BLaER1 (cell line): Measurements from ENCODE around the gene PDZK1IP1.

ENCODE experiments used
- H3K27ac ChIP-seq: shearing (Covaris generic); formaldehyde crosslinking; 2 replicates; pipeline ENCODE4 v1.8.1; 2022
- H3K27me3 ChIP-seq: shearing (Covaris generic); formaldehyde crosslinking; 2 replicates; pipeline ENCODE4 v1.8.1; 2022
- H3K36me3 ChIP-seq: shearing (Covaris generic); formaldehyde crosslinking; 2 replicates; pipeline ENCODE4 v1.8.1; 2022
- H3K4me1 ChIP-seq: shearing (Covaris generic); formaldehyde crosslinking; 2 replicates; pipeline ENCODE4 v1.8.1; 2022
- H3K4me2 ChIP-seq: shearing (Covaris generic); formaldehyde crosslinking; 2 replicates; pipeline ENCODE4 v1.8.1; 2022
- H3K4me3 ChIP-seq: shearing (Covaris generic); formaldehyde crosslinking; 2 replicates; pipeline ENCODE4 v1.8.1; 2022
- H3K9ac ChIP-seq: shearing (Covaris generic); formaldehyde crosslinking; 2 replicates; pipeline ENCODE4 v1.8.1; 2022
- H3K9me3 ChIP-seq: shearing (Covaris generic); formaldehyde crosslinking; 2 replicates; pipeline ENCODE4 v1.8.1; 2022
- H4K20me1 ChIP-seq: shearing (Covaris generic); formaldehyde crosslinking; 2 replicates; pipeline ENCODE4 v1.8.1; 2022
- Cebpa-rat ChIP-seq: shearing (Covaris generic); IDR thresholded peaks from 2 replicates; pipeline ENCODE4 v1.8.1; 2022

Gene PDZK1IP1

DNA sequence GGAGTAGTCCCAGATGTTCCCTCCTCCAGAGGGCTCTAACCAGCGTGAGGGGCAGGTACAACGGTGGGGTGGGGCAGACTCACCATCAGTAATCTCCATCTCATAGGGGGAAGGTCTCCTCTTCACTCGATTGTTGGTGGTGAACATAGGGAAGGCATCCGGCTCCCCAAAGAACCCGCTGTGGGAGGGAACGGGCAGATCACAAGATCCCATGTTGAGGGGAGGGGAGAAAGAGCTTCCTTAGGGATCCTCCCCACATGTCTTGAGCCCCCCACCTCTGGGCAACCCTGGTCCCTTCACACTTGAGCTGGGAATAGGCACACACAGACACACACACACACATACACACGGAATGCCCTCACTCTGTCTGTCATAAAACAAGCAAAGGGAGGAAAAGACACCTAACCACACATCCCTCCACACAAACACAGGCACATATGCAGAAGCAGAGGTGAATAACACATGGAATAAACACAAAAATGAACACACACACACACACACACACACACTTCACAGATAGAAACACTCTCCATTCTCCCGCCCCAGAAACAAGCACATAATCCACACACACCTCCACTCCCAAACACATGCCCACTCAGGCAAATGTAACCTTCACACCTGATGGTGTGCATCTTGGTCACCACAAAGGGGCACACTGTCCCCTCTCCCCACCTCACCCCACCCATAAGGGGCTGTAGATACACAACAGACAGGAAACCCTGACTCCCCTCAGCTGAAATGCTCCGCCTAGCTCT is 34.3 kb upstream of the PDZK1IP1 start:
- no peak overlapping the region for H3K4me3 ChIP-seq
- peaks cover 24% of the 10 kb centered on the region for H4K20me1 ChIP-seq
- no peak overlapping the region for H3K4me2 ChIP-seq
- no peaks in the 10 kb centered on the region for H3K9me3 ChIP-seq
- H3K27ac ChIP-seq = no peak overlapping the region
- no peak overlapping the region for H3K9ac ChIP-seq
- H3K36me3 ChIP-seq = no peaks in the 10 kb centered on the region
- peaks cover 68% of the 10 kb centered on the region for H3K27me3 ChIP-seq
- TF ChIP-seq Cebpa-rat = no peak
- H3K4me1 ChIP-seq = no peaks in the 10 kb centered on the region

DNA sequence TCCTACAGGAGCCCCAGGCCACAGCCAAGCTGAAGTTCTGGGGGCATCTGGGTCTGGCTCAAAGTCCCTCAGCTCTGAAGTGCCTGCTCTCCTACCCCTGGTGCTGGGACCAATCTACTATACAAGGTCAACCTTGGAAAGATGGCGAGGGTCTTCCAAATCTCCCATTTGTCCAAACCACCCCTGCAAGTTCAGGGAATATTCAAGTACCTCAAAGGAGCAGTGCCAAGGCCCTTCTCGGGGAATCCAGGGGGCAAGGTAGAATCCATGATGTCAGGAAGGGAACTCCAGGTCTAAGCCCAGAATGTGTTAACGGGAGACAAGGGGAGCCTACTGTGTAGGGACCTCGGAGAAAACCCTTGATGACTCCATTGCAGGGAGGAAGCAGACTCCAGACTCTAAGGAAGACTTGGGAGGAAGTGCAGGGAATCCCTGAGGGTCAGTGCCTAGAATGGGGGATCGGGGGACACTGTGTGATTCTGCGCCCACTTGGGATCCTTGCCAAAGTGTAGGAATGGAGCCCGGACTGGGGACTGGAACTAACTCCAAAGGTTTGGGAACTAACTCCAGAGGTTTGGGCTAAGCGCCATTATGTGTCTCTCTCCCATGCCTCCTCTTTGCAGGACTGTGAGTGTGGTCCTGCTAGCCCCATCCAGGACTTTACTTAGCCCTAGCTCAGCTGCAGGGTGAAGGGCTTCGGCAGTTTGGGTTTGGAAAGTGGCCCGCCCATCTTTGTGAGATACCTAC is 33.5 kb upstream of the PDZK1IP1 start:
- Histone ChIP-seq H3K9ac (no peak overlapping the region), H3K36me3 (no peaks in the 10 kb centered on the region), H3K27me3 (peaks cover 61% of the 10 kb centered on the region), H3K9me3 (no peaks in the 10 kb centered on the region), H3K4me1 (no peaks in the 10 kb centered on the region), H4K20me1 (peaks cover 17% of the 10 kb centered on the region), H3K27ac (no peak overlapping the region), H3K4me2 (no peak overlapping the region), H3K4me3 (no peak overlapping the region)
- TF ChIP-seq Cebpa-rat = no peak

DNA sequence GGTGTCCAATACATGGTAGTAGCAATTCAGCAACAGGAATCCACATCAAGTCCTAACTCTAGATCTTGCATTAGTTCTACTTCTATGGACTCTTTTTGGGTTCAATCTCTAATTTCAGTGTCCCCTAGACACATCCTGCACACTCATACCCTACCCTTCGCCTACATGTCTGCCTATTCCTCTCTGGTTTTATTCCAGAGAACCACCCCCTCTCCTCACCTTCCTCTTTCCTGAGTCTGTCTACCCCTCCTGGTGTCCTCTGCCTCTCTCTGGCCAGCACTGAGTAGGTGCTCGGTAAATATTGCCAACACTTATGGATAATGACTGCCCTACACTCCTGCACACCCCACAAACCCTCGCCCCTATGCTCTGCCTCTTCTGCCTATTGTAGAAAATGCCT is 32.6 kb upstream of the PDZK1IP1 start:
- peaks cover 52% of the 10 kb centered on the region for H3K27me3 ChIP-seq
- H3K4me3 ChIP-seq = no peak overlapping the region
- no peaks in the 10 kb centered on the region for H3K4me1 ChIP-seq
- H3K4me2 ChIP-seq = no peak overlapping the region
- H4K20me1 ChIP-seq = peaks cover 10% of the 10 kb centered on the region
- H3K9me3 ChIP-seq = no peaks in the 10 kb centered on the region
- H3K9ac ChIP-seq = no peak overlapping the region
- TF ChIP-seq Cebpa-rat = no peak
- no peak overlapping the region for H3K27ac ChIP-seq
- H3K36me3 ChIP-seq = no peaks in the 10 kb centered on the region

DNA sequence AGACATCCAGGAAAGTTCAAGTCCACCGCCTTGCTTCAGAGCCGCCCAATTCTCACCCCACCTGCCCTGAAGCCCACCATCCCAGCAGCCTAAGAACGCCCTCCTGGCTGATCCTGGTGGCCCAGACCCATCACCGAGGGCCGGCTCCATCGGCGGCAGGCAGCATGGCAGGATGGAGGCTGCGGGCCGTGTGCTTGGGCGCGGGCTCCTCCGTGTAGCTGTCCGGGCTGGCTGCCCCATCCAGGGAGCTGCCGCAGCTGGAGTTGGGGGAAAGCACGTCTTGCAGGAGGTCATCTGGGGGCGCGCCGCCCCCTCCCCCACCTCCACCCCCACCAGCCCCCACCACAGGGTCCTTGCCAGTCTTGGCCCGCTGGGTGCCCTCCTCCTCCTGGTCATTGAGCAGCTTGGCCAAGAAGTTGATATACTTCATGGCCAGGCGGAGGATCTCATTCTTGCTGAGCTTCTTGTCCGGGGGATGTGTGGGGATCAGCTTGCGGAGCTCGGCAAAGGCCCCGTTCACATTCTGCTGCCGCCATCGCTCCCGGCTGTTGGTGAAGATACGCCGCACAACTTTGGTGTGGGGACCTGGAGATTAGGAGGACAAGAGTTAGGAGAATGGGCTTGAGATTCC is 29.9 kb upstream of the PDZK1IP1 start:
- Histone ChIP-seq H3K27me3 (peaks cover 24% of the 10 kb centered on the region), H3K36me3 (no peaks in the 10 kb centered on the region), H3K4me2 (no peak overlapping the region)

DNA sequence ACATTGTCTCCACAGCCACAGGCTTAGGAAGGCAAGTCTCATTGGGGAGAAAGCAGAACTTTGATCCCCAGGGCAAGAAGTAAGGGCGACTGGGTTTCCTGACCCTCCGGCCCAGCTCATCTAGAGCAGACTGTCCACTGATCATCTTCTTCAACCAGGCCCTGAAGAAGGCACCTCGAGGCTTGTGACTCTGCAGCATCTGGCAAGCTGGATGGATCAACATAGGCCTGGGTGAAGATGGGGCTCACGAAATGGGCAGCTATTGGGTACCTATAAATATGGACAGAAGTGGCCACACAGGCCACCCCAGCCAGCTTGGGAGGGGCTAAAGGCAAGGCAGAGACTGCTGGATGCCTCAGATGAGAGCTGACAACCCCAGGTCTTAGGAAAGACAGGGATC is 29.2 kb upstream of the PDZK1IP1 start:
- H3K4me2 ChIP-seq = no peak overlapping the region
- H3K27ac ChIP-seq = no peak overlapping the region
- H3K4me3 ChIP-seq = no peak overlapping the region
- TF ChIP-seq Cebpa-rat = no peak
- peaks cover 14% of the 10 kb centered on the region for H3K4me1 ChIP-seq
- no peak overlapping the region for H3K9ac ChIP-seq
- no peaks in the 10 kb centered on the region for H3K9me3 ChIP-seq
- H3K36me3 ChIP-seq = no peaks in the 10 kb centered on the region
- no peaks in the 10 kb centered on the region for H4K20me1 ChIP-seq
- H3K27me3 ChIP-seq = peaks cover 17% of the 10 kb centered on the region

More for the DNA sequence above, 29.9 kb upstream of the PDZK1IP1 start:
- no peaks in the 10 kb centered on the region for H4K20me1 ChIP-seq
- no peak for TF ChIP-seq Cebpa-rat
- H3K9ac ChIP-seq = no peak overlapping the region
- H3K4me1 ChIP-seq = peaks cover 7% of the 10 kb centered on the region
- no peaks in the 10 kb centered on the region for H3K9me3 ChIP-seq
- no peak overlapping the region for H3K27ac ChIP-seq
- no peak overlapping the region for H3K4me3 ChIP-seq

DNA sequence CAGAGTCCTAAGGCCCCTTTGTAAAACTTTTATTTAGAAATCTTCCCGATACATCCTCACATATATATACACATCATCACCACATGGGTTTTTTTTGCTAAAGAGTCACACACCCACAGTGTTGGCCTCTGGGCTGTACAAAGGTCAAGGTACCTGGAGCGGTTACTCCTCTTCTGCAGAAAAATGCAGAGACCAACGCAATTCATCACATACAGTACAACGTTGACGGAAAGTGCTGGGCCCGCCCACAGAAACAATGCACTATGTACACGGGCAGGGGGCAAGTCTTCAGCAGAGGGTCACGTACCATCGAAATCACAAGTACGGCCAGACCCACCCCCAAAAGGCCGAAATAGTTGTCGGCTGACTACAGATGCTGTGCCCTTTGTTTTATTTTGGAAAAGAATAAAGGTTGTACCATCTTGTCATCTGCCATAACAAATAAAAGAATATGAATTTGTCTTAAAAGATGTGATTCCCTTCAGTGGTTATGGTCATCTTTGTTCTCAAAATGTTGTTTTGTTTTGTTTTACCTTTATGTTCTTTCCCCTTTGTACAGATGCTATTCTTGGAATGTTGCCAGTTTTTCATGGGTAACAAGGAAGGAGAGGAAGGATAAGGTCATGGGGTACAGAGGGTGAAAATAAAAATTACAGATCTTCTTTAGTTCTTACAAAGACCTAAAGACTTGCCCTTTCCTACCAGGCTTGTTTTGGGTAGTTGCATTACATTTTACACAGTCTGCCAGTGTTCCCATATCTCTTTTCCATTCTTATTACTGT is 26.6 kb upstream of the PDZK1IP1 start:
- H4K20me1 ChIP-seq = no peaks in the 10 kb centered on the region
- H3K9me3 ChIP-seq = no peaks in the 10 kb centered on the region
- H3K9ac ChIP-seq = no peak overlapping the region
- TF ChIP-seq Cebpa-rat = no peak
- peaks cover 24% of the 10 kb centered on the region for H3K4me1 ChIP-seq
- no peak overlapping the region for H3K4me3 ChIP-seq
- no peaks in the 10 kb centered on the region for H3K27me3 ChIP-seq
- H3K4me2 ChIP-seq = no peak overlapping the region
- no peaks in the 10 kb centered on the region for H3K36me3 ChIP-seq
- H3K27ac ChIP-seq = no peak overlapping the region

DNA sequence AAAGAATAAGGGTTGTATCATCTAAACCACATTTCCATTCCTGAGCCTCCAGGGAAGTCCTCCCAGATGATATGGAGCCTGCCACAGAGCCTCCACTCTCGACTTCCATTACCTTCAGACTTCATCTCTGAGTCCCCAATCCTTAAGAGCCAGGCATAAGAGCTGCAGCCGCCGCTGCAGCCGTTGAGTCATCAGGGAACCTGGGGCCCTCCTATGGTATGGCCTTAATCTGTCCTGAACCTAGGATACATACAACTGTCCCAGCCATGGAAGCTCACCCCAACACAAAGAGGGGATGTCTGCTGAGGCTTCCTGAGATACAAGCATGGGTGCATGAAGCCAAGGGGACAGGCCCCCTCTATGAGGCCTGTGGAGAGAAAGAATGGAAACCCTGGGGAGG is 25.9 kb upstream of the PDZK1IP1 start:
- Histone ChIP-seq H3K9me3 (no peaks in the 10 kb centered on the region), H3K36me3 (no peaks in the 10 kb centered on the region), H3K9ac (no peak overlapping the region), H4K20me1 (no peaks in the 10 kb centered on the region), H3K4me3 (no peak overlapping the region), H3K27ac (no peak overlapping the region), H3K4me1 (peaks cover 27% of the 10 kb centered on the region), H3K27me3 (no peaks in the 10 kb centered on the region), H3K4me2 (0 out of 2 replicates have a peak overlapping the region, but pooled peaks have one; percentile 10)
- TF ChIP-seq Cebpa-rat = no peak

DNA sequence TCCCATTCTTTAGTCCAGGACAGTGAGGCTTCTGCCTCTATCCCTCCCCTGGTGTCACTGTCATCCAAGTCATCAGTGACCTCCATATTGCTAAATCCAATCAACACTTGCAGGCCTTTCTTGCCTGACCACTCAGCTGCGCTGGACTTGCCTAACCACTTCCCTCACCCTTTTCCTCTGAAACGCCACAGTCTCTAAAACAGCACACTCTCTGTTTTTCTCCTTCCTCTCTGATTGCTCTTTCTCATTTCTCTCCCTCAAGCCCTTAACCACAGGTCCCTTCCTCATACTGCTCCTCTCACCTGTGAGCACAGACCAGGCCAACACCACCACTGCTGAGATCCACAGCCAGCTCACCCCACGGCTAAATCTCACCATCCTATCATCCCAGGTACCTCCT is 24.7 kb upstream of the PDZK1IP1 start:
- no peak overlapping the region for H3K27ac ChIP-seq
- H3K27me3 ChIP-seq = no peaks in the 10 kb centered on the region
- no peak overlapping the region for H3K4me3 ChIP-seq
- no peaks in the 10 kb centered on the region for H3K36me3 ChIP-seq
- no peak overlapping the region for H3K9ac ChIP-seq
- H3K4me1 ChIP-seq = peaks cover 27% of the 10 kb centered on the region
- H4K20me1 ChIP-seq = no peaks in the 10 kb centered on the region
- H3K9me3 ChIP-seq = no peaks in the 10 kb centered on the region
- H3K4me2 ChIP-seq = 0 out of 2 replicates have a peak overlapping the region, but pooled peaks have one; percentile 12
- TF ChIP-seq Cebpa-rat = no peak

DNA sequence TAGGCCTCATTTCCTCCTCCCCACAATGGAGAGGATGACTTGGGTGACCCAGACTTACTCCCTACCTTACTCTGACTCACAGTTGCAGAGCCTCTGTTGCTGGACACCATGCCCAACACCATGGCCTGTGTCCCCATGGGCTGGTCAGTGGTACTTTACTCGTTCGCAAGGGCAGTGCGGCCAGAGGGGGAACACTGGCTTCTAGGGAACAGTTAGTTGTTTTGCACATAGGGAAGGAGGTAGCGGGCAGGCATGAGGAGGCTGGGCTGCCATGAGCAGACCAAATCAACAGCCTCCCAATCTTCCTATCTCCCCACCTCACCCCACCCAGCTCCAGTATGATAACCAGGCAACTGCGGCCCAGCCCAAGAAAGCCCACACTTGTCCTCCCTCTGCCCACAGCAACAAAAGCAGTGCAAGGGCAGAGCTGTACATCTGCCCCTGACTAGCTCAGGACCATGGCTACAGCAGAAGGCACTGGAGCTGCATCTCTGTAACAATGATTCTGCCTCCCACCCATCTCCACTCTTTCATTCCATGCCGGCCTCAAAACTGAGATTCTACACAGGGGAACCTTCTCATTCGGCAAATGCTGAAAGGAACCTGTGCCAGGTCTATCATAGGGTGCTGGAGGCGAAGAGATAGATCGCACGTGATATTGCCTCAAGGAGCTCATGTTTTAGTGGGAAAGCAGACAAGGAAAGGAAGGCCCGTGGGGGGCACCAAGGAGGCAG is 23.6 kb upstream of the PDZK1IP1 start:
- no peaks in the 10 kb centered on the region for H3K27me3 ChIP-seq
- H3K9ac ChIP-seq = no peak overlapping the region
- peaks cover 27% of the 10 kb centered on the region for H3K4me1 ChIP-seq
- H3K4me2 ChIP-seq = no peak overlapping the region
- H3K4me3 ChIP-seq = no peak overlapping the region
- H3K36me3 ChIP-seq = no peaks in the 10 kb centered on the region
- H3K9me3 ChIP-seq = no peaks in the 10 kb centered on the region
- no peaks in the 10 kb centered on the region for H4K20me1 ChIP-seq
- H3K27ac ChIP-seq = no peak overlapping the region
- TF ChIP-seq Cebpa-rat = no peak
